Urinary bladder (tissue), 4 donors: Measurements from ENCODE around the gene PLAC8. TPM values are rescaled to one million over a fixed set of nuclear protein-coding genes. Genes with fewer than 3 reads are reported as not detected.
"Not testable (repeated sequence)": the region's sequence is repeated elsewhere in the genome, so short reads cannot be mapped to it uniquely, and the experiment has no call there.

ENCODE experiments used
- DNase-seq: peaks from one replicate; pipeline ENCODE4 v3.0.0-alpha.2; 2015; ENCODE audit errors: extremely low spot score
- H3K27ac ChIP-seq: one replicate; pipeline ENCODE4 v1.5.1; 2013; ENCODE audit warnings: low read depth, mild to moderate bottlenecking, moderate library complexity
- H3K36me3 ChIP-seq: one replicate; pipeline ENCODE4 v1.6.1; 2013; ENCODE audit warnings: mild to moderate bottlenecking, moderate library complexity; ENCODE audit not compliant: insufficient read depth
- H3K4me1 ChIP-seq: one replicate; pipeline ENCODE4 v1.6.1; 2013; ENCODE audit warnings: mild to moderate bottlenecking, moderate library complexity; ENCODE audit not compliant: insufficient read depth
- H3K4me3 ChIP-seq: one replicate; pipeline ENCODE4 v1.5.1; 2013; ENCODE audit warnings: low read depth, low read length
- WGBS: extraction: QIAGEN DNeasy Blood & Tissue Kit; methylation state at CpG from one replicate; pipeline ENCODE4 v1.1.7; 2013; 5-methylcytosine and 5-hydroxymethylcytosine counted together
- polyA plus RNA-seq: library from polyadenylated mRNA; stranded (reverse); fragments of 200-250 nt; gene quantifications from one replicate; pipeline ENCODE4 v1.2.3, GENCODE V29; 2013
- total RNA-seq: library from RNA; depleted of rRNA; stranded (reverse); fragments of >200 nt; gene quantifications from one replicate; pipeline ENCODE4 v1.2.3, GENCODE V29; 2014
- donor health status: healthy with polysubstance abuse.
- donor health status: healthy.

The PLAC8 gene
- total and polyA plus RNA-seq, 2 donors, result 3.5 to 4.0 TPM

DNA sequence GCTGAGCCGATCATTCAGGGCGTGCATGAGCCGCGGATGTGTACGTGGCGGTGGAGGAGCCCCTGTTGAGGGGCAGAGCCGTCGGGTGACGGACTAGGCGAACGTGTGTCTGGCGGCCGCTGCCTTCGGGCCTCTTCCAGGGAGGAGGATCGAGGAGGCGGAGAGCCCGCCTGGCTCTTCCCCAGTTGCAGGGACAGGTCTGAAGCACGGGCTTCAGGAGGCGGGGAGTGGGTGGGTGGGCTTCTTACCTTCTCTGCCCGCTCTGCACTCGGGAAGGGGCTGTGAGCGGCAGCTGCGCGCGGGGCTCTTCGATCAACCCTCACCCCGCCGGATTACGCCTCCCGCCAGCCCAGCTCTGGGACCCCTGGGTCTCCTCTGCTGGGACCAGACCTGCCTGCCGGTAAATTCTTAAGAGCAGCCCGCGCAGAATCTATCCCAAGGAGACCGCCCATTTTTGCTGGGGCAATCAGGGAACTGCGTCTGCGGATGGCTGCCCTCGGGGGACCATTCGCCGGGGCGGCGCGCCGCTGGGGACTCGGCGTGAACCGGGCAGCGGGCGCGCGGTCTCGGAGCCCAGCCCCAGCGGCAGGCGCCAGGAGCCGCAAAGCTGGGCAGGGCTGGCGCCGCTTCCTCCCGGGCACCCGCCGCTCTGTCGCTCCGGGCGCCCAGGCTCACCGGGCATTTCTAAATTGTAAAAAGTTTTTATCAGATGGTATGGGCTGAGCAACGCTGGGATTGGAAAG, 4.9 kb downstream of the PLAC8 start:
- Histone ChIP-seq H3K27ac (no peak overlapping the region), H3K4me3 (peak overlapping the region; percentile 49), H3K36me3 (no peaks in the 10 kb centered on the region), H3K4me1 (no peaks in the 10 kb centered on the region)
- 1% methylated on average over 64 of the region's 64 CpGs for WGBS
- DNase-seq, result no peak

DNA sequence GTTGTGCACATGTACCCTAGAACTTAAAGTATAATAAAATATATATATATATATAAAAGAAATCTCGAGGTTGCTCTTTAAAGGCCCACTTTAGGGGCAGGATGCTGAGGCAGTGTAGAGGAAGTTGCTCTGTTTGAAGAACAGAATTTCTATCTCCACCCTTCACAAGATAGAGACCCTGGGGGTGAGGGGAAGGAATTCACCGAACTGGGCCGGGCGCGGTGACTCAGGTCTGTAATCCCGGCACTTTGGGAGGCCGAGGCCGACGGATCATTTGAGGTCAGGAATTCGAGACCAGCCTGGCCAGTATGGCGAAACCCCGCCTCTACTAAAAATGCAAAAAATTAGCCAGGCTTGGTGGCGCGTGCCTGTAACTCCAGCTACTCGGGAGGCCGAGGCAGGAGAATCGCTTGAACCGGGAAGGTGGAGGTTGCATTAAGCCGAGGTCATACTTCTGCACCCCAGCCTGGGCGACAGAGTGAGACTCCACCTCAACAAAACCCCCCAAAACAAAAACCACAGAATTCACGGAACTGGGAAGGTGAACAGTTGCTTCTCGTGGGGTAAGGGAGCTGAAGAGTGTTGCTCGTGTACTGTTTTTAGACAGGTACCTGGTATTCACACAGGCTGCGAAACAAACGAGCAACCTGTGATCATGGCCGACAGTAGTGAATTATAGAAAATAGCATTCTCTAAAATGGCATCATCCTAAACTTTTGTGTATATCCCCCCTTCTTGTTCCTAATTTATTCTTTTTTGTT, 6.2 kb downstream of the PLAC8 start:
- H3K4me1 ChIP-seq, result no peaks in the 10 kb centered on the region
- DNase-seq, result no peak
- H3K36me3 ChIP-seq, result no peaks in the 10 kb centered on the region
- no peak overlapping the region for H3K4me3 ChIP-seq
- 90% methylated on average over 26 of the region's 26 CpGs for WGBS
- no peak overlapping the region for H3K27ac ChIP-seq

GRCh38 chr4:83107631-83108030, 6.9 kb downstream of the PLAC8 start:
- Histone ChIP-seq H3K36me3 (no peaks in the 10 kb centered on the region), H3K4me1 (no peaks in the 10 kb centered on the region), H3K27ac (no peak overlapping the region), H3K4me3 (no peak overlapping the region)
- no peak for DNase-seq
- WGBS, result 84% methylated on average over 9 of the region's 9 CpGs

- H3K4me3 ChIP-seq, result no peak overlapping the region
- 90% methylated on average over 7 of the region's 7 CpGs for WGBS
- no peak overlapping the region for H3K27ac ChIP-seq
- H3K36me3 ChIP-seq, result no peaks in the 10 kb centered on the region
- DNase-seq, result no peak
- no peaks in the 10 kb centered on the region for H3K4me1 ChIP-seq
Measured at GRCh38 chr4:83104991-83105390, 9.5 kb downstream of the PLAC8 start.

GRCh38 chr4:83096397-83096796, 18.1 kb downstream of the PLAC8 start:
- no peak for DNase-seq
- no peak overlapping the region for H3K4me3 ChIP-seq
- H3K27ac ChIP-seq, result no peak overlapping the region
- whole genome bisulfite sequencing, result 70% methylated on average over 2 of the region's 2 CpGs
- no peaks in the 10 kb centered on the region for H3K4me1 ChIP-seq
- H3K36me3 ChIP-seq, result peaks cover 1% of the 10 kb centered on the region

- 58% methylated on average over 6 of the region's 6 CpGs for WGBS
- no peak overlapping the region for H3K27ac ChIP-seq
- H3K4me1 ChIP-seq, result no peaks in the 10 kb centered on the region
- peaks cover under 1% of the 10 kb centered on the region for H3K36me3 ChIP-seq
- no peak overlapping the region for H3K4me3 ChIP-seq
- no peak for DNase-seq
Measured at GRCh38 chr4:83093060-83093640, 21.4 kb downstream of the PLAC8 start.

DNA sequence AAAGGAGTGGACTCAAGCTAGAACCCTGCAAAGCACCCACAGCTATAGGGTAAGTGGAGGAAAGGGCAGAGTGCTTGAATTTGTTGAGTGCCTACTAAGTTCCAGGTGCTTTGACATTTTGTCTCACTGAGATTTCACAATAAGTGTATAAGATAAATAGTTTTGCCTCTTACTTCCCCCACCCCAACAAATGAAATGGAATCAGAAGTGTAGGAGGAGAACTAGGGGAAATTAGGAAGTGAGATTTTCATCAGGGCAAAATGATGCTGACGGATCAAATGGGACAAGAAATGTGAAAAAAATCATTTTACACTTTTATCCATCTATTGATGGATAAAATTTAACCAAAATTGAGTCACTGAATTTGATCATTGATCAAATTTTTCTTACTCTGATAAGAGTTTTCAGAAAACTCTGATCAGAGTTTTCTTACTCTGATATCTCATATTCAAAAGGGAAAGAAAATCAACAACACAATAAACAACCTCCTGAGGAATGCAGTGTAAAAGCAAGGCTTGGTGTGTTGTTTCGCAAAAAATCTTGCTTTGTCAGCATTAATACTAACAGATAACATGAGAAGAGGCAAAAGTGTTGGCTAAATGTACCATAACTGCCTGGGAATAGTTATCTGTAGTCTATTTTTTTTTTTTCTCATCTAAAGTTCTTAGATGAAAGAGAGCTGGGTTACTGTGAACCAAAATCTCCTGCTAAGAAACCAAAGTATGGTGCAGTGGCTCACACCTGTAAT, 24.9 kb downstream of the PLAC8 start:
- Histone ChIP-seq H3K27ac (no peak overlapping the region), H3K4me1 (no peaks in the 10 kb centered on the region), H3K4me3 (no peak overlapping the region), H3K36me3 (no peaks in the 10 kb centered on the region)
- DNase-seq, result no peak
- 81% methylated on average over 2 of the region's 2 CpGs for WGBS

GRCh38 chr4:83084956-83085355, 29.6 kb downstream of the PLAC8 start:
- H3K36me3 ChIP-seq, DNase-seq, H3K27ac ChIP-seq, H3K4me1 ChIP-seq, H3K4me3 ChIP-seq: not testable (repeated sequence)
- WGBS, result 83% methylated on average over 12 of the region's 12 CpGs

GRCh38 chr4:83083925-83084475, 30.5 kb downstream of the PLAC8 start:
- no peak overlapping the region for H3K27ac ChIP-seq
- 62% methylated on average over 11 of the region's 11 CpGs for WGBS
- no peak for DNase-seq
- H3K4me1 ChIP-seq, result no peaks in the 10 kb centered on the region
- H3K4me3 ChIP-seq, result no peak overlapping the region
- H3K36me3 ChIP-seq, result no peaks in the 10 kb centered on the region

- no peaks in the 10 kb centered on the region for H3K4me1 ChIP-seq
- H3K27ac ChIP-seq, result no peak overlapping the region
- WGBS, result 91% methylated on average over 4 of the region's 4 CpGs
- DNase-seq, result no peak
- H3K4me3 ChIP-seq, result no peak overlapping the region
- H3K36me3 ChIP-seq, result no peaks in the 10 kb centered on the region
Measured at GRCh38 chr4:83082777-83083176, 31.8 kb downstream of the PLAC8 start.

- Histone ChIP-seq H3K4me3 (no peak overlapping the region), H3K4me1 (no peaks in the 10 kb centered on the region), H3K27ac (no peak overlapping the region), H3K36me3 (peaks cover 3% of the 10 kb centered on the region)
- WGBS, result 92% methylated on average over 6 of the region's 6 CpGs
- no peak for DNase-seq
Measured at GRCh38 chr4:83080561-83080960, 34.0 kb downstream of the PLAC8 start.

DNA sequence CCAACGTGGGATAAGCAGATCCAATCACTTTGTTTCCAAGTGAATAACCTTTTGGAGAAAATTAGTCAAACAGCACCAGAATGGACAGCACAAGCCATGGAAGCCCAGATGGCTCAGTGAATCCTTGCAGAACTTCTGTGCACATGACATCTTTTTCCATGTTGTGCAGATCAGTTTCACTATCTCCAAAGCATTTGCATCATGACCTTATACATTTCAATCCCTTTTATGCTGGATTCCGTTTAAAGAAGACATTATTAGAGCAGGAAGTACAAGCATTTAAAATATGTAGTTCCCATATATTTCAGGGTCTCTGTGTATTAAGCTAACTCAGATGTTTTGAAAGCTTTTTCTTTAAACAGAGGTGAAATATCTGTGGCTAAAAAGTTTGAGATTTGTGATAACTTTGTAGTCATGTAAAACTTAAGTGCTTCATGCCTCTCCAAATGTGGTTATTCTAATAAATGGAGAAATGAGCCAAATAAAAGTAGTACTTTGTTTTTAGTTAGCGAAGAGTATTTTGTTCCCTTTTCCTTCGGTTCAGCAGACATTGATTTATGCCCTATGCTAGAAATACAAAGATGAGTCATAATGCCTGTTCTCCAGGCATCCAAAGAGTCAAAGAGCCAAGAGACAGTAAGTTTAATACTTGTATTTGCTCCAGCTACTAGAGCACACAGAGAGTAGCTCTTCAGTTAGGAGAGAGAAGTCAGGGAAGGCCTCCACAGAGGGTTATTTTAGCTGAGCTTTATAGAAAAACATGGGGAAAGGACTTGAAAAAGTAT, 39.0 kb downstream of the PLAC8 start:
- WGBS, result 37% methylated on average over 4 of the region's 4 CpGs
- no peaks in the 10 kb centered on the region for H3K4me1 ChIP-seq
- H3K36me3 ChIP-seq, result peaks cover 3% of the 10 kb centered on the region
- peak; percentile 11 for DNase-seq
- H3K4me3 ChIP-seq, result no peak overlapping the region
- H3K27ac ChIP-seq, result no peak overlapping the region

GRCh38 chr4:83074783-83075182, 39.7 kb downstream of the PLAC8 start:
- 93% methylated on average over 7 of the region's 7 CpGs for WGBS
- not testable (repeated sequence) for H3K4me1 ChIP-seq, H3K36me3 ChIP-seq, H3K4me3 ChIP-seq, DNase-seq, H3K27ac ChIP-seq
